DND-41 (cell line): Measurements from ENCODE around the gene OR3A2.
A peak's percentile ranks its signal among the peaks of the same experiment; 100 is the strongest.
"Not testable (repeated sequence)": the region's sequence is repeated elsewhere in the genome, so short reads cannot be mapped to it uniquely, and the experiment has no call there.

Experiments
- ATAC-seq: fragments of 200-7000 bp; cut with Tn5 transposase; 3 replicates; pipeline ENCODE4 v1.9.1; 2021; ENCODE audit warnings: low read depth; ENCODE audit not compliant: insufficient read depth
- DNase-seq: peaks from one replicate; pipeline ENCODE4 v3.0.0-alpha.2; 2020
- H2AFZ ChIP-seq: 2 replicates; pipeline ENCODE4 v1.6.0; 2012; ENCODE audit warnings: low read depth, low read length
- H3K27ac ChIP-seq: 2 replicates; pipeline ENCODE4 v1.5.1; 2012; ENCODE audit warnings: low read length, inconsistent platforms
- H3K27me3 ChIP-seq: fragments of 200-600 bp; sonication (generic); 2 replicates; pipeline ENCODE4 v1.6.0; 2012; ENCODE audit warnings: low read length, mild to moderate bottlenecking, inconsistent platforms; ENCODE audit not compliant: insufficient read depth, poor library complexity
- H3K36me3 ChIP-seq: 2 replicates; pipeline ENCODE4 v1.5.1; 2012; ENCODE audit warnings: low read length, inconsistent platforms; ENCODE audit not compliant: insufficient read depth
- H3K4me1 ChIP-seq: 2 replicates; pipeline ENCODE4 v1.5.1; 2012; ENCODE audit warnings: mild to moderate bottlenecking, low read length; ENCODE audit not compliant: insufficient read depth
- H3K4me2 ChIP-seq: 2 replicates; pipeline ENCODE4 v1.6.0; 2012; ENCODE audit warnings: mild to moderate bottlenecking, moderate library complexity, low read length, inconsistent platforms; ENCODE audit not compliant: insufficient read depth
- H3K4me3 ChIP-seq, 2 experiments: fragments of 200-600 bp in 1 of 2; shearing (Covaris generic) in 1 of 2; 2 replicates each; pipeline ENCODE4 v1.5.1; 2012 to 2016; ENCODE audit warnings: inconsistent platforms in 2 of 2, low read length in 2 of 2, mild to moderate bottlenecking in 2 of 2, low read depth in 1 of 2, moderate library complexity in 1 of 2
- H3K79me2 ChIP-seq: 2 replicates; pipeline ENCODE4 v1.6.0; 2012; ENCODE audit warnings: low read length, inconsistent platforms; ENCODE audit not compliant: insufficient read depth
- H3K9ac ChIP-seq: 2 replicates; pipeline ENCODE4 v1.6.0; 2012; ENCODE audit warnings: low read depth, mild to moderate bottlenecking, inconsistent platforms, low read length, moderate library complexity
- H3K9me3 ChIP-seq: 2 replicates; pipeline ENCODE4 v1.5.1; 2012; ENCODE audit warnings: low read length, moderate library complexity, mild to moderate bottlenecking, inconsistent platforms; ENCODE audit not compliant: insufficient read depth, severe bottlenecking
- H4K20me1 ChIP-seq: 2 replicates; pipeline ENCODE4 v1.6.0; 2012; ENCODE audit warnings: low read length; ENCODE audit not compliant: insufficient read depth
- CTCF ChIP-seq: IDR thresholded peaks from 2 replicates; pipeline ENCODE4 v1.5.1; 2012; ENCODE audit warnings: borderline replicate concordance, low read length, moderate library complexity, mild to moderate bottlenecking; ENCODE audit not compliant: poor library complexity, severe bottlenecking; ENCODE audit errors: extremely low read depth
- EZH2 ChIP-seq: IDR thresholded peaks from 3 replicates; pipeline ENCODE4 v1.6.1; 2012; ENCODE audit warnings: borderline replicate concordance, low read depth, mild to moderate bottlenecking, moderate library complexity, low read length, inconsistent platforms; ENCODE audit not compliant: severe bottlenecking

Gene OR3A2

GRCh38 chr17:3385869-3386816 is at the start of gene OR3A2:
Gene OR3A2, minus strand, starts transcription at chr17:3386308.
- Histone ChIP-seq H3K4me1 (no peaks in the 10 kb centered on the region), H3K4me2 (no peak within 1 kb of the TSS), H3K9ac (no peak within 1 kb of the TSS), H3K9me3 (no peaks in the 10 kb centered on the region), H2AFZ (no peak within 1 kb of the TSS), H3K79me2 (no peaks in the 10 kb centered on the region), H4K20me1 (no peaks in the 10 kb centered on the region), H3K27ac (no peak within 1 kb of the TSS), H3K36me3 (no peaks in the 10 kb centered on the region), H3K4me3 (no peak within 1 kb of the TSS), H3K27me3 (no peaks in the 10 kb centered on the region)
- no peak for DNase-seq
- no peak for ATAC-seq
- no peak for TF ChIP-seq EZH2
- no peak for TF ChIP-seq CTCF

GRCh38 chr17:3433741-3434140 is 47.6 kb upstream of the OR3A2 start, which contains the start of gene OR1E2:
Gene OR1E2, minus strand, starts transcription at chr17:3433841. Its CDS starts 0 bp downstream, at chr17:3433841.
- no peaks in the 10 kb centered on the region for H3K4me1 ChIP-seq
- H3K9me3 ChIP-seq: no peaks in the 10 kb centered on the region
- TF ChIP-seq EZH2 (no peak), CTCF (no peak)
- no peak within 1 kb of the TSS for H3K27ac ChIP-seq
- H4K20me1 ChIP-seq: no peaks in the 10 kb centered on the region
- H3K36me3 ChIP-seq: no peaks in the 10 kb centered on the region
- no peaks in the 10 kb centered on the region for H3K79me2 ChIP-seq
- H3K4me3 ChIP-seq: no peak within 1 kb of the TSS
- H3K4me2 ChIP-seq: no peak within 1 kb of the TSS
- ATAC-seq (no peak), DNase-seq (no peak)
- H2AFZ ChIP-seq: no peak within 1 kb of the TSS
- peaks cover 8% of the 10 kb centered on the region for H3K27me3 ChIP-seq
- no peak within 1 kb of the TSS for H3K9ac ChIP-seq

GRCh38 chr17:3433215-3433614 is 47.1 kb upstream of the OR3A2 start:
- H3K4me1 ChIP-seq, H3K4me2 ChIP-seq, H3K27ac ChIP-seq, H3K79me2 ChIP-seq, H3K4me3 ChIP-seq, H3K9me3 ChIP-seq, H2AFZ ChIP-seq, H3K27me3 ChIP-seq, H3K9ac ChIP-seq, H3K36me3 ChIP-seq, H4K20me1 ChIP-seq: not testable (repeated sequence)
- DNase-seq: peak; percentile 47
- peak; percentile 65; the same call in 2 of the 3 replicates for ATAC-seq

- Histone ChIP-seq H3K4me3 (no peak overlapping the region), H2AFZ (no peak overlapping the region), H4K20me1 (no peaks in the 10 kb centered on the region), H3K4me2 (no peak overlapping the region), H3K36me3 (no peaks in the 10 kb centered on the region), H3K79me2 (no peaks in the 10 kb centered on the region), H3K4me1 (no peaks in the 10 kb centered on the region), H3K9ac (no peak overlapping the region), H3K9me3 (no peaks in the 10 kb centered on the region), H3K27ac (no peak overlapping the region), H3K27me3 (no peaks in the 10 kb centered on the region)
- TF ChIP-seq EZH2 (no peak), CTCF (no peak)
- no peak for ATAC-seq
- DNase-seq: no peak
Observed at GRCh38 chr17:3418222-3418621, 32.1 kb upstream of the OR3A2 start.
